Measurements from ENCODE around the gene ERMP1.
"Not testable (repeated sequence)": the region's sequence is repeated elsewhere in the genome, so short reads cannot be mapped to it uniquely, and the experiment has no call there.

The ERMP1 gene

GRCh38 chr9:5784526-5785315, 48.2 kb downstream of the ERMP1 start:
- POLR2A ChIA-PET (ENCODE audit: low non-redundant PET) = no interaction called here
- CTCF ChIA-PET = interaction anchor here (0.6 kb wide), 1 partner anchor 525 kb away, joined by 3 read pairs; no protein-coding TSS in a partner anchor
- no peak overlapping the region for H3K27ac ChIP-seq
- DNase-seq (ENCODE audit: low spot score) = no peak
- no peak for TF ChIP-seq CTCF (conservative IDR thresholded peaks at IDR 0.05; ENCODE audit: low read depth)

- ChIA-PET CTCF (no interaction called here), POLR2A (ENCODE audit: low non-redundant PET) (no interaction called here)
- TF ChIP-seq CTCF (conservative IDR thresholded peaks at IDR 0.05; ENCODE audit: low read depth) = no peak
- no peak overlapping the region for H3K27ac ChIP-seq
- no peak for DNase-seq (ENCODE audit: low spot score)
Observed at GRCh38 chr9:5783982-5784381, 48.9 kb downstream of the ERMP1 start.

GRCh38 chr9:5783420-5783819, 49.5 kb downstream of the ERMP1 start:
- CTCF ChIA-PET; POLR2A ChIA-PET (ENCODE audit: low non-redundant PET); H3K27ac ChIP-seq; DNase-seq (ENCODE audit: low spot score): not testable (repeated sequence)

GRCh38 chr9:5779705-5780218, 53.2 kb downstream of the ERMP1 start:
- POLR2A ChIA-PET (ENCODE audit: low non-redundant PET) = not testable (repeated sequence)

GRCh38 chr9:5778805-5779204, 54.1 kb downstream of the ERMP1 start:
- CTCF ChIA-PET = no interaction called here
- POLR2A ChIA-PET (ENCODE audit: low non-redundant PET) = no interaction called here
- TF ChIP-seq CTCF (conservative IDR thresholded peaks at IDR 0.05; ENCODE audit: low read depth) = no peak
- H3K27ac ChIP-seq = no peak overlapping the region
- no peak for DNase-seq (ENCODE audit: low spot score)

More at GRCh38 chr9:5779705-5780218, 53.2 kb downstream of the ERMP1 start:
- H3K27ac ChIP-seq; DNase-seq (ENCODE audit: low spot score); CTCF ChIA-PET: not testable (repeated sequence)

GRCh38 chr9:5773324-5773999, 59.5 kb downstream of the ERMP1 start:
- no peak for TF ChIP-seq CTCF (conservative IDR thresholded peaks at IDR 0.05; ENCODE audit: low read depth)
- H3K27ac ChIP-seq = no peak overlapping the region
- DNase-seq (ENCODE audit: low spot score) = no peak
- ChIA-PET POLR2A (ENCODE audit: low non-redundant PET) (no interaction called here), CTCF (no interaction called here)

GRCh38 chr9:5767968-5768932, 64.7 kb downstream of the ERMP1 start:
- DNase-seq (ENCODE audit: low spot score) = no peak
- ChIA-PET CTCF (interaction anchor here (0.6 kb wide), 1 partner anchor 9 kb away, joined by 5 read pairs; no protein-coding TSS in a partner anchor), POLR2A (ENCODE audit: low non-redundant PET) (no interaction called here)
- H3K27ac ChIP-seq = no peak overlapping the region
- TF ChIP-seq CTCF (conservative IDR thresholded peaks at IDR 0.05; ENCODE audit: low read depth) = no peak

Data from RWPE1 (cell line).